CD14-positive monocyte (primary cell): ENCODE results near the gene P2RX6. TPM values are rescaled to one million over a fixed set of nuclear protein-coding genes. Genes with fewer than 3 reads are reported as not detected.
A peak's percentile ranks its signal among the peaks of the same experiment; 100 is the strongest.

Source experiments
- DNase-seq, 3 donors: peaks; one replicate each; pipeline ENCODE4 v3.0.0-alpha.2; 2011 to 2022
- H2AFZ ChIP-seq: 2 replicates; pipeline ENCODE4 v1.6.0; 2012; ENCODE audit warnings: mild to moderate bottlenecking, low read depth, low read length, inconsistent platforms; ENCODE audit not compliant: insufficient read depth, poor library complexity, severe bottlenecking
- H3K27ac ChIP-seq, 2 donors: 1 replicate in 1 of 2; 2 replicates in 1 of 2; pipeline ENCODE4 v1.5.1; 2012 to 2013; ENCODE audit warnings: low read length in 2 of 2, control low read depth in 1 of 2, inconsistent platforms in 1 of 2, low read depth in 1 of 2, mild to moderate bottlenecking in 1 of 2
- H3K27me3 ChIP-seq, 2 donors: one replicate each; pipeline versions ENCODE4 v1.6.0 to v1.6.1; 2011 to 2013; ENCODE audit warnings: low read length in 2 of 2; ENCODE audit not compliant: control insufficient read depth in 2 of 2, insufficient read depth in 2 of 2
- H3K36me3 ChIP-seq, 2 donors: replicated peaks in 1 of 2; 1 replicate in 1 of 2; 2 replicates in 1 of 2; pipeline versions ENCODE4 v1.5.1 to v1.6.1; 2012 to 2013; ENCODE audit warnings: low read length in 2 of 2, control low read depth in 1 of 2, inconsistent platforms in 1 of 2, mild to moderate bottlenecking in 1 of 2; ENCODE audit not compliant: insufficient read depth in 2 of 2, control insufficient read depth in 1 of 2
- H3K4me1 ChIP-seq, 2 donors: 1 replicate in 1 of 2; 2 replicates in 1 of 2; pipeline versions ENCODE4 v1.5.1 to v1.6.1; 2012 to 2013; ENCODE audit warnings: low read length in 2 of 2, control low read depth in 1 of 2, inconsistent platforms in 1 of 2, mild to moderate bottlenecking in 1 of 2, moderate library complexity in 1 of 2; ENCODE audit not compliant: insufficient read depth in 2 of 2, control insufficient read depth in 1 of 2
- H3K4me2 ChIP-seq: replicated peaks from 2 replicates; pipeline ENCODE3; 2012; ENCODE audit warnings: low read length, moderate library complexity, mild to moderate bottlenecking; ENCODE audit not compliant: poor library complexity, severe bottlenecking; ENCODE audit errors: extremely low read depth
- H3K4me3 ChIP-seq, 3 experiments: fragments of 200-600 bp in 1 of 3; sonication (generic) in 1 of 3; replicated peaks in 1 of 3; 1 replicate in 2 of 3; 2 replicates in 1 of 3; pipeline ENCODE4 v1.5.1; 2011 to 2013; ENCODE audit warnings: low read length in 3 of 3, mild to moderate bottlenecking in 3 of 3, control low read depth in 2 of 3, low read depth in 2 of 3, inconsistent platforms in 1 of 3, moderate library complexity in 1 of 3
- H3K79me2 ChIP-seq: 2 replicates; pipeline ENCODE4 v1.6.0; 2012; ENCODE audit warnings: mild to moderate bottlenecking, control low read depth, inconsistent platforms, low read length, moderate library complexity; ENCODE audit not compliant: insufficient read depth
- H3K9ac ChIP-seq: 2 replicates; pipeline ENCODE4 v1.6.0; 2017; ENCODE audit warnings: low read length, mild to moderate bottlenecking; ENCODE audit not compliant: insufficient read depth, poor library complexity, severe bottlenecking
- H3K9me3 ChIP-seq, 2 donors: replicated peaks in 1 of 2; 1 replicate in 1 of 2; 2 replicates in 1 of 2; pipeline versions ENCODE4 v1.5.1 to v1.6.1; 2012 to 2013; ENCODE audit warnings: low read length in 2 of 2, control low read depth in 1 of 2; ENCODE audit not compliant: control insufficient read depth in 1 of 2, insufficient read depth in 1 of 2
- H4K20me1 ChIP-seq: 2 replicates; pipeline ENCODE4 v1.6.0; 2012; ENCODE audit warnings: mild to moderate bottlenecking, low read length, control low read depth, moderate library complexity; ENCODE audit not compliant: insufficient read depth
- H3K27ac Mint-ChIP-seq, 7 donors: one replicate each; pipeline ENCODE4 v1.8.0; 2020; ENCODE audit warnings: mild to moderate bottlenecking in 7 of 7, mixed read lengths in 7 of 7, moderate library complexity in 6 of 7, inconsistent platforms in 2 of 7
- H3K27me3 Mint-ChIP-seq, 3 donors: one replicate each; pipeline ENCODE4 v1.8.0; 2021 to 2022; ENCODE audit warnings: low read depth in 3 of 3, mild to moderate bottlenecking in 3 of 3, mixed read lengths in 3 of 3, moderate library complexity in 3 of 3, inconsistent platforms in 1 of 3
- H3K36me3 Mint-ChIP-seq, 2 donors: one replicate each; pipeline ENCODE4 v1.8.0; 2020; ENCODE audit warnings: mixed read lengths in 2 of 2, inconsistent platforms in 1 of 2, mild to moderate bottlenecking in 1 of 2
- H3K4me1 Mint-ChIP-seq: one replicate; pipeline ENCODE4 v1.8.0; 2020; ENCODE audit warnings: mild to moderate bottlenecking, mixed read lengths
- H3K4me3 Mint-ChIP-seq, 2 donors: one replicate each; pipeline ENCODE4 v1.8.0; 2020; ENCODE audit warnings: mild to moderate bottlenecking in 2 of 2, mixed read lengths in 2 of 2, moderate library complexity in 1 of 2
- H3K9me3 Mint-ChIP-seq, 7 donors: one replicate each; pipeline ENCODE4 v1.8.0; 2020 to 2022; ENCODE audit warnings: mixed read lengths in 7 of 7, mild to moderate bottlenecking in 6 of 7, moderate library complexity in 6 of 7, inconsistent platforms in 2 of 7
- WGBS: methylation state at CpG from one replicate; pipeline ENCODE4 v1.1.5; 2013; ENCODE audit warnings: missing lambda C conversion rate; ENCODE audit not compliant: insufficient coverage; 5-methylcytosine and 5-hydroxymethylcytosine counted together
- intact Hi-C, 2 donors: fragments of 100-400 bp; cut with micrococcal nuclease; formaldehyde crosslinking; loops; one replicate each; pipeline versions ENCODE4 v1.15.0 to v1.15.1; 2023
- polyA plus RNA-seq, 3 donors: library from polyadenylated mRNA; depleted of rRNA in 1 of 3; unstranded in 2 of 3; stranded (reverse) in 1 of 3; fragments of 300-500 nt in 2 of 3; fragments of >200 nt in 1 of 3; fragmentation: Illumina TruSeq in 2 of 3; gene quantifications; 1 replicate in 2 of 3; 2 replicates in 1 of 3; pipeline ENCODE4 v1.2.3, GENCODE V29; 2012 to 2021
- TF ChIP-seq, protein P1 (sequence below): fragments of 200-600 bp; IDR thresholded peaks from one replicate; pipeline ENCODE4 v1.8.0; 2022; ENCODE audit warnings: antibody characterized with exemption, mild to moderate bottlenecking

P2RX6 gene
- polyA plus RNA-seq, 3 donors, result not detected

DNA sequence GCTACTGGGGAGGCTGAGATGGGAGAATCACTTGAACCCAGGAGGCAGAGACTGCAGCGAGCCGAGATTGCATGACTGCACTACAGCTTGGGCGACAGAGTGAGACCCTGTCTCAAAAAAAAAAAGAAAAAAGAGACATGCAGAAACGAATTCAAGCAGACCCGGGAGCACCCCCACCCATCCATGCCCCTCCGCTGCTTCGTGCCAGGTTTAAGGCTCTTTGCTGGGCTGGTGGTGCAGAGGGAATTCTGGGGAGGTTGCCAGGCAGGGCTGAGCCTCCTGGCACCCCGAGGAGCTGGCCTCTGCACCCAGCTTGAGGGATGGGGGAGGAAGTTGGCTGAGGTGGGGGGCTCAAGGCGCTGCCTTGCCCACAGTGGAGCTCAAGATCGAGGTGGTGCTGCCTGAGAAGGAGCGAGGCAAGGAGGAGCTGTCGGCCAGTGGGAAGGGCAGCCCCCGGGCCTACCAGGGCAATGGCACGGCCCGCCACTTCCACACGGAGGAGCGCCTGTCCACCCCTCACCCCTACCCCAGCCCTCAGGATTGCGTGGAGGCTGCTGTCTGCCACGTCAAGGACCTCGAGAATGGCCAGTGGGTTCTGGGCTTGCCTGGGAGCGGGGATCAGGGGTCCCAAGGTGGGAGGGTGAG lies 41.9 kb upstream of the P2RX6 start:
- Histone ChIP-seq H3K4me2 (peak overlapping the region; percentile 7), H3K9ac (no peak overlapping the region), H3K79me2 (no peaks in the 10 kb centered on the region), H2AFZ (no peak overlapping the region), H3K4me1 (peaks cover 38 to 41% of the 10 kb centered on the region in 2 donors), H3K4me3 (no peak overlapping the region), H3K36me3 (no peaks in the 10 kb centered on the region), H4K20me1 (no peaks in the 10 kb centered on the region), H3K27ac (peak overlapping the region; percentile 49 to 70), H3K9me3 (no peaks in the 10 kb centered on the region), H3K27me3 (no peaks in the 10 kb centered on the region)
- H3K4me1 Mint-ChIP-seq, result peaks cover 37% of the 10 kb centered on the region
- H3K36me3 Mint-ChIP-seq, result peaks cover 6% of the 10 kb centered on the region in 2 donors
- 92% methylated on average over 4 of the region's 21 CpGs for WGBS
- no peak overlapping the region for H3K4me3 Mint-ChIP-seq
- peaks cover 0 to 5% (median 3%) of the 10 kb centered on the region in 7 donors for H3K9me3 Mint-ChIP-seq
- H3K27ac Mint-ChIP-seq, result peak overlapping the region; percentile 64 to 90 (median 86)
- intact Hi-C loops, result no loop called here
- peaks cover 0 to 4% (median 0%) of the 10 kb centered on the region in 3 donors for H3K27me3 Mint-ChIP-seq
- TF ChIP-seq, protein P1, sequence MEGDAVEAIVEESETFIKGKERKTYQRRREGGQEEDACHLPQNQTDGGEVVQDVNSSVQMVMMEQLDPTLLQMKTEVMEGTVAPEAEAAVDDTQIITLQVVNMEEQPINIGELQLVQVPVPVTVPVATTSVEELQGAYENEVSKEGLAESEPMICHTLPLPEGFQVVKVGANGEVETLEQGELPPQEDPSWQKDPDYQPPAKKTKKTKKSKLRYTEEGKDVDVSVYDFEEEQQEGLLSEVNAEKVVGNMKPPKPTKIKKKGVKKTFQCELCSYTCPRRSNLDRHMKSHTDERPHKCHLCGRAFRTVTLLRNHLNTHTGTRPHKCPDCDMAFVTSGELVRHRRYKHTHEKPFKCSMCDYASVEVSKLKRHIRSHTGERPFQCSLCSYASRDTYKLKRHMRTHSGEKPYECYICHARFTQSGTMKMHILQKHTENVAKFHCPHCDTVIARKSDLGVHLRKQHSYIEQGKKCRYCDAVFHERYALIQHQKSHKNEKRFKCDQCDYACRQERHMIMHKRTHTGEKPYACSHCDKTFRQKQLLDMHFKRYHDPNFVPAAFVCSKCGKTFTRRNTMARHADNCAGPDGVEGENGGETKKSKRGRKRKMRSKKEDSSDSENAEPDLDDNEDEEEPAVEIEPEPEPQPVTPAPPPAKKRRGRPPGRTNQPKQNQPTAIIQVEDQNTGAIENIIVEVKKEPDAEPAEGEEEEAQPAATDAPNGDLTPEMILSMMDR, result no peak
- no peak for DNase-seq

DNA sequence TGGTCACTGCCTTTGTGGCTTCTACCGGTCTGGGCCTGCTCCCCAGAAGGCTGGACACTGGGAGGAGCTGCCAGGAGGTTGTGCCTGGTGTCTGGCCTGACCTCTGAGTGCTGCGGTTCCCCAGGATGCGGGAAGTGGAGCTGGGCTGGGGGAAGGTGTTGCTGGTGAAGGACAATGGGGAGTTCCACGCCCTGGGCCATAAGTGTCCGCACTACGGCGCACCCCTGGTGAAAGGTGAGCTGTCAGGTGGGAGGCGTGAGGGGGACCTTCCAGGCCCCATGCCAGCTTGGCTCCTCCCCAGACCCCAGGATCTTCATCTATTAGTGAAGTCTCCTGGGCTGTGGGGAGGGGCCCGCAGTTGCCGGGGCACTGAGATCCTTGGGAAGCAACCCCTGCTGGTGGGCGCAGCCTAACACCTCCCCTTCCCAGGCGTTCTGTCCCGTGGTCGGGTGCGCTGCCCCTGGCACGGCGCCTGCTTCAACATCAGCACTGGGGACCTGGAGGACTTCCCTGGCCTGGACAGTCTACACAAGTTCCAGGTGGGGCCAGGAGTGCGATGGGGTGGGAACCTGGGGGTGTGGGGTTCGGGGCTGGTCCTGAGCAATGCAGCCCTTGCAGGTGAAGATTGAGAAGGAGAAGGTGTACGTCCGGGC lies 41.2 kb upstream of the P2RX6 start:
- peaks cover 30% of the 10 kb centered on the region for H3K4me1 Mint-ChIP-seq
- no peak overlapping the region for H3K27ac Mint-ChIP-seq
- Histone ChIP-seq H3K79me2 (no peaks in the 10 kb centered on the region), H3K4me3 (no peak overlapping the region), H2AFZ (no peak overlapping the region), H3K27me3 (no peaks in the 10 kb centered on the region), H3K9ac (no peak overlapping the region), H3K27ac (peak overlapping the region in 1 of 2 donors; percentile 70), H4K20me1 (no peaks in the 10 kb centered on the region), H3K4me1 (peaks cover 31 to 34% of the 10 kb centered on the region in 2 donors), H3K4me2 (no peak overlapping the region), H3K36me3 (no peaks in the 10 kb centered on the region), H3K9me3 (peaks cover 6% of the 10 kb centered on the region in 2 donors)
- no peak for DNase-seq
- intact Hi-C loops, result no loop called here
- H3K4me3 Mint-ChIP-seq, result no peak overlapping the region
- TF ChIP-seq, protein P1, result no peak
- 91% methylated on average over 12 of the region's 21 CpGs for WGBS
- peaks cover 0 to 4% (median 2%) of the 10 kb centered on the region in 3 donors for H3K27me3 Mint-ChIP-seq
- H3K9me3 Mint-ChIP-seq, result peaks cover 6 to 12% (median 10%) of the 10 kb centered on the region in 7 donors
- peaks cover 12 to 13% of the 10 kb centered on the region in 2 donors for H3K36me3 Mint-ChIP-seq
